Measurements from ENCODE around the gene CCDC122.

The CCDC122 gene

DNA sequence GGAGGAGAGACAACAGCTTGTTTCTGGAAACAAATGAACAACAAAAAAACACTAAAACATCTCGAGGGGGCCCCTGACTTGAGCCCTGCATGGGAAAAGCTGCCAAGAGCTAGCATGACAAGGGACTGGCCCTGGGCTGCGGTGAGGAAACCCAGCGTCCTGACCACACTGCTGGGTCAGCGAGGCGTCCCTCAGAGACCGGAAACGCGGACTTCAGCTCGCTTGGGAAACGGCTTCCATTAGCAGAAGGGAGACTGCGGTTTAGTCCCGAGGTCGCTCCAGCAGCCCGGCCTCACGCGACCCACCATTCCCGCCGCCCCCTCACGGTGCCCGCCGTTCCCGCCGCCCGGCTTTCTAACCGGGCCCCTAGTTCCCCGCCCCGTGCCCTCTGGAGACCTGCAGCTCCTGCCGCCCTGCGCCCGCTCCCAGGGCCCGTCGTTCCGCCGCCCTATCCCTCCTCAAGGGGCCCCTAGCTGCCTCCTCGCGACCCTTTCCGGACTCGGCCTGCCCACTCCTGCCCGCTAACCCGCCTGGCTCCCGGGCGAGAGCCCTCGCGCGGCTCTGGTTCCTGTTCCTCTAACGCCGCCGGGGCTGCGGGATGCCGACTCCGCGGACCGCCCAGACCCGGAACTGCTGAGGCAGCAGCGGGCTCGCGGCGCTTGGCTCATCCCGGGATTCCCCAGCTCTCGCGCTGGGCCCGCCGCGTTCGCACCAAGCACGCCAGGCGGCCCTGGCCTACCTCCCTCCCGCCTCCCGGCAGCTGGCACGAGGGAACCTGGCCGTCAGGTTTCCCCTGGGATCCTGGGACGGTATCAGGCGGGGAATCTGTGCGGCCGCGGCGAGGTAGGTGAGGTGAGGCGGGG lies at the start of gene CCDC122:
TSS of gene CCDC122 (minus strand) at position 849 of the 863 bp plus-strand sequence. CDS start 10,364 bp downstream, outside the sequence.
- peak within 1 kb of the TSS; percentile 75 for H3K4me3 ChIP-seq (ENCODE audit: low read length)
- DNase-seq (ENCODE audit: low read depth): peak; percentile 88
- TF ChIP-seq, protein P1, sequence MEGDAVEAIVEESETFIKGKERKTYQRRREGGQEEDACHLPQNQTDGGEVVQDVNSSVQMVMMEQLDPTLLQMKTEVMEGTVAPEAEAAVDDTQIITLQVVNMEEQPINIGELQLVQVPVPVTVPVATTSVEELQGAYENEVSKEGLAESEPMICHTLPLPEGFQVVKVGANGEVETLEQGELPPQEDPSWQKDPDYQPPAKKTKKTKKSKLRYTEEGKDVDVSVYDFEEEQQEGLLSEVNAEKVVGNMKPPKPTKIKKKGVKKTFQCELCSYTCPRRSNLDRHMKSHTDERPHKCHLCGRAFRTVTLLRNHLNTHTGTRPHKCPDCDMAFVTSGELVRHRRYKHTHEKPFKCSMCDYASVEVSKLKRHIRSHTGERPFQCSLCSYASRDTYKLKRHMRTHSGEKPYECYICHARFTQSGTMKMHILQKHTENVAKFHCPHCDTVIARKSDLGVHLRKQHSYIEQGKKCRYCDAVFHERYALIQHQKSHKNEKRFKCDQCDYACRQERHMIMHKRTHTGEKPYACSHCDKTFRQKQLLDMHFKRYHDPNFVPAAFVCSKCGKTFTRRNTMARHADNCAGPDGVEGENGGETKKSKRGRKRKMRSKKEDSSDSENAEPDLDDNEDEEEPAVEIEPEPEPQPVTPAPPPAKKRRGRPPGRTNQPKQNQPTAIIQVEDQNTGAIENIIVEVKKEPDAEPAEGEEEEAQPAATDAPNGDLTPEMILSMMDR (conservative IDR thresholded peaks at IDR 0.05; ENCODE audit: low read length): no peak

DNA sequence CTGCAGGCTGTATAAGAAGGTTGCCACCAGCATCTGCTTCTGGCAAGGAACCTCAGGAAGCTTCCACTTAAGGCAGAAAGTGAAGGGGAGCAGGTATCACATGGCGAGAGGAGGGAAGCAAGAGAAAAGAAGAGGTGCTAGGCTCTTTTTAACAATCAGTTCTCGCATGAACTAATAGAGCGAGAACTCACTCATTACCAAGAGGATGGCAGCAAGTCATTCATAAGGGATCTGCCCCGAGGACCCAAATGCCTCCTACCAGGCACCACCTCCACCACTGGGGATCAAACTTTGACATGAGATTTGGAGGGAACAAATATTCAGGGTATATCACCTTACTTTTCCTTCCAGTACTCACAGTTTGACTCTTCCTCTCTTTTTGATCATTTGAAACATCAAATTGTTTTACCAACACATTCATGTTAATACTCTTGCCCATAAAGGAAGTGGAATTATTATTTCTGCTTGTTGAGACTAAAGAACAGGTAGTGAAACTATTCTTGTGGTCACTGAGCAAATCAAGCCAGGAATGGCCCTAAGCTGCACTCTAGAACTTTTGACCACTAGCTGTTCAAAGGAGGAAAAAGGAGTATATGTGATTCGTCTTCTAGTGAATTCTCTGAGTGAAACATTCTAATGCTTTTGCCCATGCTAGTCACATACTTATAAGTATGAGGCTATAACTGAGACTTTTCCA lies 45.2 kb upstream of the CCDC122 start:
- no peak for DNase-seq (ENCODE audit: low read depth)
- no peak overlapping the region for H3K4me3 ChIP-seq (ENCODE audit: low read length)
- TF ChIP-seq, protein P1 (conservative IDR thresholded peaks at IDR 0.05; ENCODE audit: low read length): no peak

DNA sequence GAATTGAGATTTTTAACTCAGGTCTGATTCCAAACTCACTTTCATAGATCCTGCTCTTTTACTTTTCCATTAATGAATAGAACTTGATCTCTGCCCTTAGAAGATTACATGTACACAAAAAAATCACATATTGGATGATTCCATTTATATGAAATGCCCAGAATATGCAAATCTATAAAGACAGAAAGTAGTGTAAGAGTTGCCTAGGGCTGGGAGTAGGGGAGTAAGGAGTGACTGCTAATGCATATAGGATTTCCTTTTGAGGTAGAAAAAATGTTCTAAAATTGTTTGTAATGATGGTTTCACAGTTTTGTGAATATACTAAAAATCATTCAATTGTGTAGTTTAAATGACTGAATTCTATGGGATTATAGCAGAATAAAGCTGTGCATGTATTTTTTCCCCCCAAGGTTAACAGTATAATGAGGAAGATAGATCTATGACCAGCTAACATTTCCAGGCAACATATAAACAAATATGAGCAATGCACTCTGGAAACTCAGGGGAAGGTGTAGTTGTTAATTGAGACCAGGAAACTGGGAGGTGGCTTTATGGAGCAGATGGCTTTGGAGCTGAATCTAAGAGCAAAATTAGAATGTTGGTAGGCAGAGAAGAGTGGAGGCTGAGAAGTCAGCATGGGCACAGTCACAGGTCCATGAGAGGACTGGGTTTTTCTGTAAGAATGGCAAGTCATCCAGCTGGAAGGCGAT lies 41.6 kb upstream of the CCDC122 start:
- TF ChIP-seq, protein P1 (conservative IDR thresholded peaks at IDR 0.05; ENCODE audit: low read length): no peak
- DNase-seq (ENCODE audit: low read depth): no peak

DNA sequence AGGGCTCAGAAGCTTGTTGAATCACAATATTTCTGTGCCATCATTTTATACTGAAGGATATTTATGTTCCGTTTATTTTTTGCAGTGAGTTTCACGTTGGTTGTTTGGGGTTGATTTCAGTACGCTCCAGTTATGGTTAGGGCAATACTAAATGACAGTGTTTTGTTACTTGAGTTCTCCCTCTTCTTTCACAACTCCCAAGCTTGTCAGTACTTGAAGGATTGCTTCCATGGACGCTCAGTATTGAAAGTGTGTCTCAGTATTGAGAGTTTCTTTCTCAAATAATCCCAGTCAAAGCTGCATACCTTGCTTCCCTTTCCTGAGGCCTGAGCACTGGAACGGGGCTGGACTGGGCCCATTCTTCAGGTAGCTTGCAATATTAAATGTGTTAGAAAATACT lies 39.1 kb upstream of the CCDC122 start:
- no peak overlapping the region for H3K4me3 ChIP-seq (ENCODE audit: low read length)
- no peak for DNase-seq (ENCODE audit: low read depth)
- TF ChIP-seq, protein P1 (conservative IDR thresholded peaks at IDR 0.05; ENCODE audit: low read length): no peak

More for the DNA sequence above, 41.6 kb upstream of the CCDC122 start:
- H3K4me3 ChIP-seq (ENCODE audit: low read length): no peak overlapping the region

DNA sequence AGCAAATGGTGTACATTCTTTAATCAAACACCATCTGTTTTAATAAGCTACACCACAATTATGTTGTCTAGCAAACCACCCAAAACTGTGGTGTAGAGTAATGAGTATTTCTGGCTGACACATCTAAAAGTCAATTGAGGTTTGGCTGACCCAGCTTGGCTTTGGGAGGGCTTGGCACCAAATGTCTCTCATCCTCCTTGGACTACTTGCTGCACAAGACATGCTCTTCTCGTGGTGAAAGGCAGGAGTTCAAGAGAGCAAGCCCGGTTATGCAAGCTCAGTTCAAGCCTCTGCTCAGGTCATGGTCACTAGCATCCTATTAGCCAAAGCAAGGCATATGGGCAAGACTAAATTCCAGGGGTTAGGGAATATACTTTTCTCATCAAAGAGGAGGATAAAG lies 37.3 kb upstream of the CCDC122 start:
- DNase-seq (ENCODE audit: low read depth): peak; percentile 27
- TF ChIP-seq, protein P1 (conservative IDR thresholded peaks at IDR 0.05; ENCODE audit: low read length): no peak
- H3K4me3 ChIP-seq (ENCODE audit: low read length): no peak overlapping the region

DNA sequence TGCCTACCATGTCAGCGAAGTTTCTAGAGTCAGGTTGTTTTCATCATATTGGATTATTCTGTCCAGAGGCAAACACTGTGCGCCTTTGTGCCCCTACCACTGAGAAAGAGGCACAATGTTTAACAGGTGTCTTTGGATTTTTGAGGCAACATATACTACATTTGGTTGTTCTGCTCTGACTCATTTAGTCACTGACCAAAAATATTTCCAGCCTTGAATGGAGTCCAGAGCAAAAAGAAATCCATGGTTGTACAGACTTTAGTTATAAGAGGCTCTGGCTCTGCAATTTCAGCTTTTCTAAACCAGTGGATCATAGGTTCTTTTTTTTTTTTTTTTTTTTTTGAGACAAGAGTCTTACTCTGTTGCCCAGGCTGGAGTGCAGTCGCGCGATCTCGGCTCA lies 35.9 kb upstream of the CCDC122 start:
- peak; percentile 55 for DNase-seq (ENCODE audit: low read depth)
- TF ChIP-seq, protein P1 (conservative IDR thresholded peaks at IDR 0.05; ENCODE audit: low read length): no peak

More for the DNA sequence above, 35.9 kb upstream of the CCDC122 start:
- no peak overlapping the region for H3K4me3 ChIP-seq (ENCODE audit: low read length)
